Testis (tissue), 2 donors: ENCODE results near the gene EFCAB8.

ENCODE experiments used
- CTCF ChIP-seq, 3 experiments: fragments of 450-650 bp in 2 of 3; fragments of 200-600 bp in 1 of 3; sonication (generic) in 1 of 3; IDR thresholded peaks; one replicate each; pipeline ENCODE4 v1.5.1; 2016 to 2019; ENCODE audit warnings: antibody characterized with exemption in 3 of 3, mild to moderate bottlenecking in 2 of 3, moderate library complexity in 1 of 3
- POLR2A ChIP-seq: fragments of 450-650 bp; IDR thresholded peaks from one replicate; pipeline ENCODE4 v1.6.1; 2017; ENCODE audit warnings: antibody characterized with exemption, mild to moderate bottlenecking, moderate library complexity

- TF ChIP-seq CTCF (IDR thresholded peaks at IDR 0.05): no peak
- no peak for TF ChIP-seq POLR2A
Observed at GRCh38 chr20:32924781-32925180, 66.1 kb downstream of the EFCAB8 start.
